HTERT RPE-1 (cell line): ENCODE results near the gene CAPN2.
"Not testable (repeated sequence)": the region's sequence is repeated elsewhere in the genome, so short reads cannot be mapped to it uniquely, and the experiment has no call there.

Experiments
- in situ Hi-C: fragments of 300-500 bp; cut with MboI; formaldehyde crosslinking; loops from 4 replicates; pipeline ENCODE4 v1.14.3; 2020; ENCODE audit warnings: low sequenced_read_pairs

Gene CAPN2

DNA sequence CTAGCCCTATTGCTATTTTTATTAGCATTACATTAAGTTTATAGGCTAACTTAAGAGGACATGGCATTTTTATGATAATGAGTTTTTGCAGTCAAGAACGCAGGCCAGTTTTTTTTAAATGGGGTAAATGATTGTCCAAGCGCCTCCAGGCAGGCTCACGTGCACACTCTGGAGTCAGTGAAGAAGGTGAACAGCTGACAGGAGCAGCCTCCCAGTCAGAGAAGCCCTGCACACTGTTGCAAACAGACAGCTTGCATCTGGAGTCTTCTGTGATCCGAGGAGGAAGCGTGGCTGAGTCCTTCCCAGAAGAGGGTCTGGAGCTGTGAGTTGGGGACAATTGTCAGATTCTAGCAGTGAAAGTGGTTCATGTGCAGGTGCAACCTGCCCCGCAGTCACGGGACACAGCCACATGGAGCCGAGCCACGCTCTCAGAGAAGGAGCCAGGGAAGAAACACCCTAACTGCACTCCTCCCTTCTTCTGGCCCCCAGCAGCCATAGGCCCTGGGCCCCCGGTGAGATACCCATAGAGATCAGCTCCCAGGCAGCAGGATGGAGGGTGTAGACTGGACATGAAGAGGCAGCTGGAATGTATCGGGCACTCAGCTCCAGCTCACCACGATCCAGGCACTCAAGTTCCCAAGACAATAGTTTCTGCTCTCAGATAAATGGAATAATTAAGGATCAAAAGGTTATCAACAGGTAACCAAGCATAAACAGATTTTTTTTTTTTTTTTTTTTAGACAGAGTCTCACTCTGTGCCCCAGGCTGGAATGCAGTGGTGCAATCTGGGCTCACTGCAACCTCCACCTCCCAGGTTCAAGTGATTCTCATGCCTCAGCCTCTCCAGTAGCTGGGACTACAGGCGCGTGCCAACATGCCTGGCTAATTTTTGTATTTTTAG lies 26.4 kb downstream of the CAPN2 start:
- in situ Hi-C loops = no loop called here

DNA sequence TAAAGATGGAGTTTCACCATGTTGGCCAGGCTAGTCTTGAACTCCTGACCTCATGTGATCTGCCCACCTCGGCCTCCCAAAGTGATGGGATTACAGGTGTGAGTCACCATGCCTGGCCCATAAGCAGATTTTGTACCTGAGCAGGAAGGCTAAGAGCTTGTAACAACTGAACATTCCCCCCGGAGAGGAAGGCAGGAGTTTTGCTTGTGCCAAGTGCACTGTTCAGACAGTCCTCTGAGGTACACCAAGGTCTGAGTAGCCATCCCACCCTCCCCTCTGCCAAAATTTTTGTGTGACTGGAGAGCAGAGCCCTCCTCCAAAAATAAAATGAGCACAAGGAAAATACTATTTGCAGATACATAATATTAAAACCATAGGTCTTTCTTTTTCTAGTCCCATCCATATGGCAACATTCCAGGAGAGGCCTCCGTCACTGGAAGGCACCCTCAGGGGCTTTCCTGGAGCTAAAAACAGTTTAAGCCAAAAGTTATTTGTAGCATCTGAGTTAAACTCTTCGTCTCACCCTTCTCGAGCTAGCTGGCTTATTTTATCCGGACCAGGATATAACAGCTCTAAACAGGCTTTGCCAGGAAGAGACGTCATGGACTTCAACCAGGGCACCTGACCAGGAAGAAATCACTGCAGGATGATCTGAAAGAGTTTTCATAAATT lies 27.2 kb downstream of the CAPN2 start:
- in situ Hi-C loops = no loop called here

DNA sequence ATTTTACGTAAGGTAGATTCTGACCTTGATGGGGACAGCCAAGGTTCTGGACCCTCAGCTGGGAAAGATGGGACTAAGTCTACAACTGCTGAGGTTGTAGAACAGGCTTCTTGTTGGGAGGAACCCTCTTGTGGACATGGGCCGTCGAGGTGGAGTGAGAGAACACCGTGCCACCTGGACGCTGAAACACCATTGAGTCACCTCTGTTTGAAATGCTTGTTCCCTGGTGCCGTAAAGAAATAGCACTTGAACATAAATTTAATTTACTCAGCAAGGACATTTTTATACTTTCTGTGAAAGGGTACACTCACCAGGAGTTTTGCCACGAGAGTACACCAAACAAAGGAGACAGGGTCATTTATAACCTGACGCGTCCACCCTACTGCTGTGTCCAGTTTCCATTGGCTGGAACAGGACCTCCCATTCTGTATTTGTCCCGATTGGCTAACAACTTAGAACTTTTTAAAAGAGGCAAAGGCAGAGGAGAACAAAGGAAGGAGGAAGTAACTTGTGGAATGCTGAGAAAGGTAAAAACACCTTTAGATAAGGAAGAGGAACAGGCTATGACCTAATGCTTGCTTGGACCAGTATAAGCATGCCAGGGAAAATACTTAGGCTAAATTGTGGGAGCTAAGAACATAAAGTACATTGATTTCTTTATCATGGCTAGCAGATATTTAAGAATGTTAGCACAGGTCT lies 27.8 kb downstream of the CAPN2 start:
- in situ Hi-C loops = not testable (repeated sequence)

GRCh38 chr1:223741861-223742260 lies 29.5 kb downstream of the CAPN2 start:
- in situ Hi-C loops = no loop called here

- in situ Hi-C loops = no loop called here
Measured at GRCh38 chr1:223742856-223743517, 30.6 kb downstream of the CAPN2 start.

DNA sequence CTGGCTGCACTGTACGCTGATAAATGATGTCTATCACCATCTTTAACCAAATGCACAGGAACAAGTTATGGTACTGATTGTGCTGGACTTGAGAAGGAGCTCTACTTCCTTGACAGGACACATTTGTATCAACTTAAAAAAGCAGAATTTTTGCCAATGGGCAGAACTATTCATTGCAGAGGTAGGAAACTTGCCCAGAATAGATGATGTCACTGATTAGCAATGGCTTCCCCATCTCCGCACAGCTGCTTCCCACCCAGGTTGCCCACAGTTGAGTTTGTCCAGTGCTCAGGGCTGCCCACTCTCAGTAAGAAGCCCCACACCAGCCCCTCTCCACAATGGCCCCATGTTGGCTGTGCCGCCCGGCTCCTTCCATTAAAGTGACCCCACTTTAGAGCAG lies 33.4 kb downstream of the CAPN2 start:
- in situ Hi-C loops = no loop called here

GRCh38 chr1:223747838-223748335 lies 35.5 kb downstream of the CAPN2 start:
- in situ Hi-C loops = no loop called here

DNA sequence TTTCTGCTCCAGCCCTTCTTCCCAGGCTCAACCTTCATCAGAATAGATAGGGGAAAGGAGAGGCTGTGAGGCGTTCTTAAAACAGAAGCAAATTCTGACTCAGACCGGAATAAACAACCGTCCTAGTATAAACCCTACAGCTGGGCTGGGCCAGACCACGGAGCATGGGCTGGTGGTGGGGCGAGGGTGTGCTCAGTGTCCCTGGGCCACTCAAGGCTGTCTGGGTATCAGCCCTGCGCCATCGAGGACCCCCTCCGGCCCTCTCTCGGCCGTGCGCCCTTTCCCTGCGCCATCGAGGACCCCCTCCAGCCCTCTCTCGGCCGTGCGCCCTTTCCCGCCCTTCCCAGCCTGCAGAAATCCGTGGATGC lies 36.0 kb downstream of the CAPN2 start:
- in situ Hi-C loops = no loop called here

DNA sequence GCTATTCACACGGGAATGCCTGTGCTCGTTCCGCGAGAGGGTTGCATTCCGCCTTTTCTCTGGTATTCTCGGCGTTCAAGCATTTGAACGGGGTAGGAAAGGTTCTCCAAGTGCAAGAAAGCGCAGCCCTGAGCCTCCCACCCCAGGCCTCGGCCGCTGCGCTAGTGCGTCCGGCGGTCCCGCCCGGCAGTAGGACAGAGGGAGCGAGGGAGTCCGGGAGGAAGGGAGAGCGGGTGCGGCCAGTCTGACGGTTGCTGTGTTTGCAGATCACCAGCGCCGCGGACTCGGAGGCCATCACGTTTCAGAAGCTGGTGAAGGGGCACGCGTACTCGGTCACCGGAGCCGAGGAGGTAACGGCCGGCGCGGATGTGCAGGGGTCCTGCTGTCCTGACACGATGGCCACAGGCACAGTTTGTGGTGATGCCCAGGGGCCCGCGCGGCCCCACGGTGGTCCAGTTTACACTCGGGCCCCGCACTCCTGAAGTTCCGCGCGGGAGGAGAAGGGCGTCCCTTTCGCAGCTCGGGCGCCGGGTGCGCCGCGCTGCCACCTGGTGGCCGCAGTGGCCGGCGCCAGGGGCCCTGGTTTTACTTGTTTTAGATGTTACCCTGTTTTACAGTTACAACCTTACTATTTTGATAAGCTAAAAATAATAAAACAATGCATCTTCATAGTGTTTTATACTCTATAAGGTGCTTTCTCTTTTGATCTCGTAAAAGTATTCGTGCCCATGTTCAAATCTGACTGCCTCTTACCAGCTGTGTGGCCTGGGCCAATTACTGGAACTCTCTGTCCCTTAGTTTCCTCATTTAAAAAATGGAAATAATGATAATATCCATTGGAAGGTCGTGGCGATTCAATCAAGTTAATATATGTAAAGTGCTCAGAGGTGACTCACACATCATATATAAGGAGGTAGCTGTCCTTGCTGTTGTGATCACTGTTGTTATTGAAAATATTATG lies 36.7 kb downstream of the CAPN2 start:
- in situ Hi-C loops = no loop called here

GRCh38 chr1:223750730-223751570 lies 38.6 kb downstream of the CAPN2 start:
- in situ Hi-C loops = no loop called here

GRCh38 chr1:223751696-223752095 lies 39.4 kb downstream of the CAPN2 start:
- in situ Hi-C loops = no loop called here

DNA sequence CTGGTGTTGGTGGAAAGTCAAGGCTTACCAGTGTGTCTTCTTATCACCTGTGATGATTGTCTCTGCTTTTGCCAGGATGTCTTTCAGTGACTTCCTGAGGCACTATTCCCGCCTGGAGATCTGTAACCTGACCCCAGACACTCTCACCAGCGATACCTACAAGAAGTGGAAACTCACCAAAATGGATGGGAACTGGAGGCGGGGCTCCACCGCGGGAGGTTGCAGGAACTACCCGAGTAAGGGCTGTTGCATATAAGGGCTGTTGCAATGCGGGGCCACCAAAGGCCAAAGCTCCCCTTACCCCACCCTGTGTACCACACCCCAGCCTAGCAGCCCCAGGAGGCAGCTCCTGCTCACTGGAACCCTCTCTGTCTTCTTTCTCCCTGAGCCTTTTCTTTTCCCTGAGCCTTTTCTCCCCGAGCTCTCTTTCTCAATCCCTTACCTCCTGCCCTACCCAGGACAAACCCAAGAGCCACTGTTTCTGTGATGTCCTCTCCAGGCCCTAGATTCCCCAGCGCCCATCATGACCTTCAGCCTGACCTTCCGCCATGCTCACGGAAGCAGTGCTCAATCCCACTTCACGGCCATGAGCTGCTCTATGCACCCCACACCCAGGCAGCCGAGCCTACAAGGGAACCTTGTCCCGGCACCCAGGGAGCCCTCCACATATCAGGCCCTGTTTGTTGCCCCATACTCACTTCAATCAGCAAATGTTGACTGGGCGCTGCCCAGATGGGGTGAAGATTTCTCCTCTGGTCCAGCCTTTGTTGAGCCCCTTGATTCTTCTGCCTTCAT lies 40.6 kb downstream of the CAPN2 start:
- in situ Hi-C loops = no loop called here

DNA sequence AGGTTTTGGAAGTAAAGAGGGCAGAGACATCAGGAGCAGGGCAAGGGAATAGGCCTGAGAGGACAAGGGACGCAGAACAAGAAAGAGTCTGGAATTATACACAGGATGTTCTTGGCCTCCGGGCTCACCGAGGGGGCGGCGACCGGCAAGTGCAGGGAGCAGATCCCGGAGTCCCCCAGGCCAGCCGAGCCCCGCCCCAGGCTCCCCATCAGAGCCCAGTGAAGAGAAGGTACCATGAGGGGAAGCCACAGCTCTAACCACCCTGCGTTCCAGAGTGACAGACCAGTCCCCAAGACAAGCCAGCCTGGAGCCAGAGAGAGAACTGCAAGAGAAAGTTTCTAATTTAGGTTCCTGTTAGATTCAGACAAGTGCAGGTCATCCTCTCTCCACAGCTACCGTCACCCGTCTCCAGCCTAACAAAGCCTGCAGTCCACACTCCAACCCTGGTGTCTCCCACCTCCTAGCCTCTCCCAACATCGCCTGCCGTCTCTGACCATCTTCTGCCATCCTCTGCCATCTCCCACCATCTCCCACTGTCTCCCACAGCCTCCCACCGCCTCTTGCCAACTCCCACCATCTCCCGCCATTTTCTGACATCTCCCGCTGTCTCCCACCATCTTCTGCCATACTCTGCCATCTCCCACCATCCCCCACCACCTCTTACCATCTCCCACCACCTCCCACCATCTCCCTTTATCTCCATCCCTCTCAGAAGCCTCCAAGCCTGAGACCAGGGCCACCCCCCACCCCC lies 42.5 kb downstream of the CAPN2 start:
- in situ Hi-C loops = no loop called here

- in situ Hi-C loops = no loop called here
Measured at GRCh38 chr1:223755432-223755792, 43.1 kb downstream of the CAPN2 start.

- in situ Hi-C loops = no loop called here
Measured at GRCh38 chr1:223755992-223756775, 43.8 kb downstream of the CAPN2 start.

DNA sequence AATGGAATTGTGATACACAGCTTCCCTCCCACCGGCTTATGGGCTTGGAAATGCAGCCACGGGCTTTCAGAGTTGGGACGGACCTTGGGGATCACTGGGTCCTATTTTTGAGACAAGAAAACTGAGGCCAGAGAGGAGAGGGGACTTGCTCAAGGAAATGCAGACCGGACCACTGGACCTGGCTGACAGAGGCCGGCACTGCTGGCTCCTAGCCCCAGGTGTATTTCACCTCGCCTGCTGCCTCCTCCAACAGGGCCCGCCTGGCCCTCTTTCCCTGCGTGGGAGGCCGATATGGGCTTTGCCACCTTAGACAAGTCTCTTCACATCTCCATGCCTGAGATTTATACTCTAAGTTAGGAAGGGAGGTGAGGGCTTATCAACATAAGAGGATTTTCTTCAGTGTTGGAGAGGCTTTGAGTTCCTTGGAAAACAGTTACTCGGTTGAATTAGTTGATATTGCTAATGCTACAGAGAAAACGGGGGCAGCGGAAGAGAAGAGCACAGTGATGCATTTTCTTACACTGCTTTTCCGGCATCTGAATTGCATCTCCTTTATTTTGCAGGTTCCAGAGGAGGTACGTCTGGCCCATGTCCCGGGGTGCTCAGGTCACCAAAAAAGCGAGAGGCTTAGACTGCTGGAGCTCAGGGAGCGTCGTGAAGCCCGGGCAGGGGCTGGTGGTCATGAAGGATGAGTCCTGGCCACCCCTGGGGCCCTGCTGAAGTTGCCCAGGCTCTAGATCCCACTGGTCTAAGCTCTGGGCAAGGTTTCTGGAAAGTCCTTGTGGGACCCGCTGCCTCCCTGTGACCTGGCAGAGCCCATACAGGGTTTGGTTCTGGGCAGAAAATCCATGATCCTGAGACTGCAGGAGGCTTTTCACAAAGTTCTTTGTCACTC lies 44.7 kb downstream of the CAPN2 start:
- in situ Hi-C loops = no loop called here
